ENCODE measurements around the gene CD22.

DNA sequence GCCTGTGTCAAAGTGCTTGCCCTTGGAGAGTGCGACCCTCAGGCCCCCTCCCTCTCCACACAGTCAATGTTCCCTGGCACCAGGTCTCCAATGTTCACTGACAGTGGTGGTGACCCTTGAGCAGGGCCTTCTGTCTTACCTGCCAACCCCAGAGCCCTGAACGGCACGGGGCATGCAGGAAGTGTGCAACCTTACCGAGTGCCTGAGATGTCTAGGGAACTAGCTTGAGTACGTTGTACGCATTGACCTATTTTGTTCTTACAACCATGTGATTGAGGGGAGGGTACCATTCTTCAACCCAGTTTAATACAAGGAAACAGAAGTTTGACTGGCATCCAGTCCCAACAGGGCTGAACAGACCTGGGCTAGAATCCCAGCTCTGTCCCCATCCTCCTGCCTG, 23.8 kb upstream of the CD22 start:
- TF ChIP-seq, protein P1, sequence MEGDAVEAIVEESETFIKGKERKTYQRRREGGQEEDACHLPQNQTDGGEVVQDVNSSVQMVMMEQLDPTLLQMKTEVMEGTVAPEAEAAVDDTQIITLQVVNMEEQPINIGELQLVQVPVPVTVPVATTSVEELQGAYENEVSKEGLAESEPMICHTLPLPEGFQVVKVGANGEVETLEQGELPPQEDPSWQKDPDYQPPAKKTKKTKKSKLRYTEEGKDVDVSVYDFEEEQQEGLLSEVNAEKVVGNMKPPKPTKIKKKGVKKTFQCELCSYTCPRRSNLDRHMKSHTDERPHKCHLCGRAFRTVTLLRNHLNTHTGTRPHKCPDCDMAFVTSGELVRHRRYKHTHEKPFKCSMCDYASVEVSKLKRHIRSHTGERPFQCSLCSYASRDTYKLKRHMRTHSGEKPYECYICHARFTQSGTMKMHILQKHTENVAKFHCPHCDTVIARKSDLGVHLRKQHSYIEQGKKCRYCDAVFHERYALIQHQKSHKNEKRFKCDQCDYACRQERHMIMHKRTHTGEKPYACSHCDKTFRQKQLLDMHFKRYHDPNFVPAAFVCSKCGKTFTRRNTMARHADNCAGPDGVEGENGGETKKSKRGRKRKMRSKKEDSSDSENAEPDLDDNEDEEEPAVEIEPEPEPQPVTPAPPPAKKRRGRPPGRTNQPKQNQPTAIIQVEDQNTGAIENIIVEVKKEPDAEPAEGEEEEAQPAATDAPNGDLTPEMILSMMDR (IDR thresholded peaks at IDR 0.05; ENCODE audit: low read depth, low read length) = no peak
- TF ChIP-seq EZH2phosphoT487 (IDR thresholded peaks at IDR 0.05; ENCODE audit: low read depth) = no peak
